HepG2 (cell line): ENCODE results near the gene ZNF629. TPM values are rescaled to one million over a fixed set of nuclear protein-coding genes. Genes with fewer than 3 reads are reported as not detected.

ENCODE experiments used
- ATAC-seq: fragments of 200-7000 bp; cut with Tn5 transposase; 3 replicates; pipeline ENCODE4 v1.9.1; 2020; ENCODE audit warnings: mild to moderate bottlenecking, moderate library complexity
- BruUV-seq: library from RNA; stranded (reverse); fragments of 400-500 nt; replicated peaks from 2 replicates; lab custom pipeline; 2021; lab: Mats Ljungman, UMichigan
- CTCF ChIA-PET: fragments of 300-600 bp; formaldehyde crosslinking; extraction: SDS; loops from one replicate; lab custom pipeline; 2021; ENCODE audit warnings: low total read pairs, inconsistent platforms, low intra/inter-chr PET ratio; lab: Yijun Ruan, JAX
- POLR2A ChIA-PET: fragments of 350-600 bp; sonication (Branson Sonifier 250); formaldehyde crosslinking; loops from one replicate; lab custom pipeline; 2020; ENCODE audit warnings: antibody characterized with exemption, inconsistent platforms; lab: Yijun Ruan, JAX
- DNase-seq: peaks from one replicate; pipeline ENCODE4 v3.0.0-alpha.2; 2015; ENCODE audit warnings: low spot score
- FAIRE-seq: peaks from 3 replicates; lab custom pipeline; 2011; peaks lifted over from hg19 to GRCh38; lab: Jason Lieb, UNC
- H2AFZ ChIP-seq: one replicate; pipeline ENCODE4 v1.6.1; 2011; ENCODE audit warnings: low read length, inconsistent platforms
- H3K27ac ChIP-seq: fragments of 300-600 bp; 3 replicates; pipeline ENCODE4 v1.8.0; 2011; ENCODE audit warnings: mixed run types, mild to moderate bottlenecking, mixed read lengths, low read length, inconsistent platforms; ENCODE audit not compliant: insufficient read depth; ENCODE audit errors: extremely low read length
- H3K27me3 ChIP-seq, 2 experiments: fragments of 200-600 bp in 1 of 2; 2 replicates in 1 of 2; 3 replicates in 1 of 2; pipeline versions ENCODE4 v1.6.0 to v1.8.0; 2011; ENCODE audit warnings: low read length in 2 of 2, mild to moderate bottlenecking in 2 of 2, moderate library complexity in 2 of 2, inconsistent platforms in 1 of 2; ENCODE audit not compliant: insufficient read depth in 2 of 2, control insufficient read depth in 1 of 2
- H3K36me3 ChIP-seq, 2 experiments: fragments of 200-600 bp in 1 of 2; replicated peaks in 1 of 2; 2 replicates in 1 of 2; 3 replicates in 1 of 2; pipeline versions ENCODE4 v1.5.1 to v1.8.0; 2011; ENCODE audit warnings: low read length in 2 of 2, inconsistent platforms in 1 of 2; ENCODE audit not compliant: insufficient read depth in 2 of 2, control insufficient read depth in 1 of 2
- H3K4me1 ChIP-seq: 2 replicates; pipeline ENCODE4 v1.5.1; 2012; ENCODE audit warnings: low read length, inconsistent platforms; ENCODE audit not compliant: insufficient read depth
- H3K4me2 ChIP-seq: 2 replicates; pipeline ENCODE4 v1.6.0; 2011; ENCODE audit warnings: low read depth, low read length, inconsistent platforms
- H3K4me3 ChIP-seq, 3 experiments: fragments of 200-600 bp in 1 of 3; sonication (generic), shearing (Covaris generic) in 1 of 3; replicated peaks in 1 of 3; 2 replicates each; pipeline ENCODE4 v1.5.1; 2011 to 2016; ENCODE audit warnings: low read length in 3 of 3, inconsistent platforms in 2 of 3, low read depth in 2 of 3, mild to moderate bottlenecking in 2 of 3, control low read depth in 1 of 3, mixed read lengths in 1 of 3; ENCODE audit not compliant: insufficient read depth in 1 of 3
- H3K79me2 ChIP-seq: one replicate; pipeline ENCODE4 v1.6.1; 2011; ENCODE audit warnings: low read length, inconsistent platforms; ENCODE audit not compliant: insufficient read depth
- H3K9ac ChIP-seq: 2 replicates; pipeline ENCODE4 v1.6.0; 2011; ENCODE audit warnings: mild to moderate bottlenecking, low read depth, low read length, inconsistent platforms; ENCODE audit not compliant: insufficient read depth
- H3K9me3 ChIP-seq: 2 replicates; pipeline ENCODE4 v1.5.1; 2012; ENCODE audit warnings: mild to moderate bottlenecking, low read length
- H4K20me1 ChIP-seq: 2 replicates; pipeline ENCODE4 v1.6.0; 2011; ENCODE audit warnings: inconsistent platforms, mild to moderate bottlenecking, low read length, moderate library complexity; ENCODE audit not compliant: insufficient read depth
- KMT2B ChIP-seq: IDR thresholded peaks from 2 replicates; pipeline ENCODE4 v1.6.1; 2016; ENCODE audit warnings: missing genetic modification reagents, missing compliant biosample characterization
- RBFOX2 ChIP-seq: fragments of 200-400 bp; formaldehyde crosslinking; IDR thresholded peaks from 2 replicates; pipeline ENCODE4 v1.6.1; 2017; ENCODE audit warnings: low read depth, mild to moderate bottlenecking, low read length
- ZNF121 ChIP-seq: sonication (generic); formaldehyde crosslinking; IDR thresholded peaks from 2 replicates; pipeline ENCODE4 v1.5.0; 2020; ENCODE audit warnings: mild to moderate bottlenecking, missing genetic modification reagents
- ZNF572 ChIP-seq: sonication (generic); formaldehyde crosslinking; IDR thresholded peaks from 2 replicates; pipeline ENCODE4 v1.5.1; 2020; ENCODE audit warnings: mild to moderate bottlenecking, missing genetic modification reagents
- WGBS: methylation state at CpG from one replicate; pipeline ENCODE4 v1.1.6; 2017; ENCODE audit warnings: low lambda C conversion rate; 5-methylcytosine and 5-hydroxymethylcytosine counted together
- in situ Hi-C: cut with HindIII; loops from 2 replicates; pipeline ENCODE4 v1.10.0; 2017; ENCODE audit warnings: low pct_unique_long_range_greater_than_20kb; ENCODE audit not compliant: extremely low pct_ligation_motif_present
- intact Hi-C: fragments of 100-400 bp; cut with micrococcal nuclease; formaldehyde crosslinking; loops from one replicate; pipeline ENCODE4 v1.10.0; 2022; ENCODE audit not compliant: unreplicated experiment
- polyA plus RNA-seq, 8 experiments: library from polyadenylated mRNA; depleted of rRNA in 3 of 8; stranded (reverse) in 7 of 8; unstranded in 1 of 8; fragments of >200 nt; fragmentation: Illumina TruSeq in 4 of 8; extraction: Trizol in 4 of 8; gene quantifications; 2 replicates each; pipeline versions ENCODE4 v1.2.1 to v1.2.3, GENCODE V29; 2011 to 2016; ENCODE audit warnings: low read depth in 4 of 8, missing spikeins in 1 of 8, mixed read lengths in 1 of 8; ENCODE audit not compliant: insufficient read depth in 1 of 8
- total RNA-seq, 5 experiments: library from RNA; depleted of rRNA; stranded (reverse); fragments of >200 nt; fragmentation: Illumina TruSeq; extraction: Trizol; gene quantifications; 2 replicates each; pipeline ENCODE4 v1.2.3, GENCODE V29; 2016; ENCODE audit warnings: low read depth in 1 of 5
- TF ChIP-seq, protein P1 (sequence below): IDR thresholded peaks from 2 replicates; pipeline ENCODE4 v1.6.1; 2016; ENCODE audit warnings: mild to moderate bottlenecking, missing biosample characterization, missing genetic modification reagents
- TF ChIP-seq, protein P2 (sequence below): IDR thresholded peaks from 2 replicates; pipeline ENCODE4 v1.6.1; 2012; ENCODE audit warnings: inconsistent platforms

The ZNF629 gene
- total and polyA plus RNA-seq, 2 of the 13 experiments (the other 11 are each of a cell fraction or from before 2014, with no cell fraction given): 6.1 to 16.5 TPM

DNA sequence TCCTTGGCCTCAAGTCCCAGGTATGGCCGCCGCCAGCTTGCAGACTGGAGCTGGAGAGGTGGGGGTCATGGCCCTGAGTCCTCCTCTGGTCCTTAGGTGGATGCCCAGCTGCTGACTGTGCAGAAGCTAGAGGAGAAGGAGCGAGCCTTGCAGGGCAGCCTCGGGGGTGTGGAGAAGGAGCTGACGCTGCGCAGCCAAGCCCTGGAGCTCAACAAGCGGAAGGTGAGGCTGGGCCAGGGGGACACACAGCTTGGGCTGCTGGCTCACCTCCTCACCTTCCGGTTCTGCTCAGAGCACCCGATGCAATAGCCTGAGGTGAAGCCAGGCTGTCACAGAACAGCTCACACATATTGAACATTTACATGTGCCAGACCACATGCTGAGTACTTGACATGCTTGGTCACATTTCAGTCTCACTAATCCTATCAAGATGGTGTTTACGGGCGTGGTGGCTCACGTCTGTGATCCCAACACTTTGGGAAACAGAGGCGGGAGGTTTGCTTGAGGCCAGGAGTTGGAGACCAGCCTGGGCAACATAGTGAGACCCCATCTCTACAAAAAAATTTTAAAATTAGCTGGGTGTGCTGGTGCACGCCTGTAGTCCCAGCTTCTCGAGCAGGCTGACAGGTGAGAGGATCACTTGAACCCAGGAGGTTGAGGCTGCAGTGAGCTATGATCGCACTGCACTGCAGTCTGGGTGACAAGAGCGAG is 17.5 kb downstream of the ZNF629 start:
- BruUV-seq: no TSS peak
- DNase-seq: no peak

DNA sequence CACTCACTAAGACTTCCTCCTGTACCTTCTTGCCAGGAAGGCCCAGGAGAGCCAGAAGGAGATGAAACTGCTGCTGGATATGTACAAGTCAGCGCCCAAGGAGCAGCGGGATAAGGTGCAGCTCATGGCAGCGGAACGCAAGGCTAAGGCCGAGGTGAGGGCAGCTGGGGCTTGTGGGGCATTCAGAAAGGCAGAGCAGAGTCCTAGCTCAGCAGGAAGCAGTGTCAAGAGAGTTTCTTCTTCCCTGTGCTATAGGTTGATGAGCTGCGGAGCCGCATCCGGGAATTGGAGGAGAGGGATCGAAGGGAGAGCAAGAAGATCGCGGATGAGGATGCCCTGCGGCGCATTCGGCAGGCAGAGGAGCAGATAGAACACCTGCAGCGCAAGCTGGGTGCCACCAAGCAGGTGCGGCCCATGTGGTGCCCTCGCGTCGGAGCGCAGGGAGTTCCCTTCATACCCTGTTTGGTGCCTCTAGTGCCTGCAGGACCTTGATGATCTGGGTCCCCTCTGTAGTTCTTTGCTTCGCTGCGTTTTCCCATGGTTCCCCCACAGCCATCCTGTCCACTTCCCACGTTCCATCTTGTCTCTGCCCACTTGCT is 18.3 kb downstream of the ZNF629 start:
- TSS peak; percentile 42 for BruUV-seq
- Histone ChIP-seq H3K9me3 (no peaks in the 10 kb centered on the region), H3K79me2 (peaks cover 4% of the 10 kb centered on the region), H3K27me3 (no peaks in the 10 kb centered on the region), H3K9ac (no peak overlapping the region), H4K20me1 (no peaks in the 10 kb centered on the region), H3K36me3 (peaks cover 73 to 96% of the 10 kb centered on the region in 2 experiments), H3K27ac (no peak overlapping the region), H3K4me1 (peaks cover 8% of the 10 kb centered on the region), H2AFZ (no peak overlapping the region), H3K4me3 (no peak overlapping the region), H3K4me2 (no peak overlapping the region)
- ChIA-PET POLR2A (interaction anchor here (0.6 to 4.3 kb wide), 4 partner anchors 21 to 112 kb away, joined by 3 to 18 read pairs (median 3); partner anchors contain the start of gene PHKG2), CTCF (no interaction called here)
- TF ChIP-seq, protein P1, sequence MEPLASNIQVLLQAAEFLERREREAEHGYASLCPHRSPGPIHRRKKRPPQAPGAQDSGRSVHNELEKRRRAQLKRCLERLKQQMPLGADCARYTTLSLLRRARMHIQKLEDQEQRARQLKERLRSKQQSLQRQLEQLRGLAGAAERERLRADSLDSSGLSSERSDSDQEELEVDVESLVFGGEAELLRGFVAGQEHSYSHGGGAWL (CRISPR knock-in tag): 0 out of 2 replicates have a peak, but pooled peaks have one; percentile 17
- TF ChIP-seq KMT2B (CRISPR knock-in tag) (no peak), RBFOX2 (0 out of 2 replicates have a peak, but pooled peaks have one; percentile 28)
- ATAC-seq (no peak), DNase-seq (no peak), FAIRE-seq (no peak)
- WGBS: 97% methylated on average over 23 of the region's 23 CpGs
- in situ Hi-C loops: no loop called here
- intact Hi-C loops: no loop called here

More for the DNA sequence above, 17.5 kb downstream of the ZNF629 start:
- Histone ChIP-seq H3K9me3 (no peaks in the 10 kb centered on the region), H3K36me3 (peaks cover 68 to 96% of the 10 kb centered on the region in 2 experiments), H3K4me2 (no peak overlapping the region), H2AFZ (no peak overlapping the region), H3K9ac (no peak overlapping the region), H3K27ac (no peak overlapping the region), H3K27me3 (no peaks in the 10 kb centered on the region), H3K4me1 (peaks cover 2% of the 10 kb centered on the region), H4K20me1 (no peaks in the 10 kb centered on the region), H3K4me3 (no peak overlapping the region), H3K79me2 (no peaks in the 10 kb centered on the region)
- ATAC-seq: no peak
- POLR2A ChIA-PET: interaction anchor here (0.6 to 4.3 kb wide), 4 partner anchors 22 to 111 kb away, joined by 3 to 18 read pairs (median 3); partner anchors contain the start of gene PHKG2
- over 99% methylated on average over 17 of the region's 17 CpGs for WGBS
- TF ChIP-seq ZNF121 (CRISPR knock-in tag): peak; percentile 63; the same call in 1 of the 2 replicates
- TF ChIP-seq ZNF572 (CRISPR knock-in tag): 0 out of 2 replicates have a peak, but pooled peaks have one; percentile 29
- TF ChIP-seq, protein P2, sequence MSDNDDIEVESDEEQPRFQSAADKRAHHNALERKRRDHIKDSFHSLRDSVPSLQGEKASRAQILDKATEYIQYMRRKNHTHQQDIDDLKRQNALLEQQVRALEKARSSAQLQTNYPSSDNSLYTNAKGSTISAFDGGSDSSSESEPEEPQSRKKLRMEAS: no peak
- intact Hi-C loops: no loop called here
- CTCF ChIA-PET: no interaction called here
- FAIRE-seq: no peak
- in situ Hi-C loops: no loop called here
